Glomerular visceral epithelial cell (primary cell): Measurements from ENCODE around the gene MTA2.
A peak's percentile ranks its signal among the peaks of the same experiment; 100 is the strongest.
"Not testable (repeated sequence)": the region's sequence is repeated elsewhere in the genome, so short reads cannot be mapped to it uniquely, and the experiment has no call there.

Experiments used
- DNase-seq: peaks from one replicate; pipeline ENCODE4 v3.0.0-alpha.2; 2016; ENCODE audit errors: extremely low spot score

Gene MTA2

DNA sequence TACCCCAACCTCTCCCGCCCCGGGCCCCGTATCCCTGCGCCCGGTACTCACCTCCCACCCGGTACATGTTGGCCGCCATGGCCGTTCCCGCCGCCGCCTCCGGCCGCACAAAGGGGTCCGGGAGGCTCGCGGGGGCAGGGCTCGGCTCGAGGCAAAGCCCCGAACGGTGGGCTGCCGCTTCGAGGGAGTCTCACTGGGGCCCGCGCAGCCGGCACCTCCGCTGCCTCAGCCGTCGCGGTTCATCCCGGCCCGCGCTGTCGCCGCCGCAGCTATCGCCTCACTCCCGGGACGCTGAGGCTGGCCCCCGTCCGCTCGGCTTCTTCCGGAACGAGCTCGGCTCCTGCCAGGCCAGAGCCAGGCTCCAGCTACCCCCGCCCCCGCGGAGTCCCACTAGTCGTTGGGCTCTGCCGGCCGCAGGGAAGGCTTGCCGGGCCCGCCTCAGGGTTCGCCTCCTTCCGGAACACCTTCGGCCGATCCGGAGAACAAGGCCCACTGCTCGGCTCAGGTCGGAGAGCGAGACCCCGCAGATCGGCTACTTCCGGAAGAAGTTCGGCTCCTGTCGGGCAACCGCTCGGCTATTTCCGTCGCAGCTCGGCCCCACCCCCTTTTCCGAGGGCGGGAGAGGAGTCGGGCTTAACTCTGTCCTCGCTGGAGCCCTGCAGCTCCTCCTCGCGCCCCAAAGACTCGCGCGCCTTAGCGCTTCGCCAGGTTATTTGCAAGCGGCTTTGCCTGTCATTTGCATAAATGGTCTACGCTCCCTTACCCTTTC is at the start of gene MTA2:
TSS of gene MTA2 (minus strand) at position 494 of the 769 bp plus-strand sequence. CDS start at position 79, 415 bp downstream.
- peak; percentile 98 for DNase-seq

DNA sequence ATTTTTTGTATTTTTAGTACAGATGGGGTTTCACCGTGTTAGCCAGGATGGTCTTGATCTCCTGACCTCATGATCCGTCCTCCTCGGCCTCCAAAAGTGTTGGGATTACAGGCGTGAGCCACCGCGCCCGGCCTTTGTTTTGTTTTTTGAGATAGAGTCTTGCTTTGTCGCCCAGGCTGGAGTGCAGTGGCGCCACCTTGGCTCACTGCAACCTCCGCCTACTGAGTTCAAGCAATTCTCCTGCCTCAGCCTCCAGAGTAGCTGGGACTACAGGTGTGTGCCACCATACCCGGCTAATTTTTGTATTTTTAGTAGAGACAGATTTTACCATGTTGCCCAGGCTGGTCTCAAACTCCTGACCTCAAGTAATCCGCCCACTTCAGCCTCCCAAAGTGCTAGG is 48.6 kb upstream of the MTA2 start:
- DNase-seq: not testable (repeated sequence)

DNA sequence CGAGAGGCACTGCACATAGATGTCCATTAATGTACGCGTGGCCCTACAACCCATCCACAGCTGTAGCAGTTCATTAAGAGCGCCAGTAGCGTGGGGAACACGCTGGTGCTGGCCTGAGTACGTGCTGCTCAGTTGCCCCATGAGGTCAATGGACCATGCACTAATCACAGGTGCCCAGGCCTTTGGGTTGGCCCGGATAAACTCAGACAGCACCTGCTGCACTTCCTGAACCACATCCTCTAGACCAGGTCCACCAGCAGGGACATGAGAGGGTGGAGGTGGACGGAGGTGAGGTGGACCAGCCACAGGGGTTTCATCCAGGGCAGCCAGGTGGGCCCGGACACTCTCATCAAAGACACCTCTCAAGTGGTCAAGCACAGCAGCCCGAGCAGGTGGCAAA is 47.8 kb upstream of the MTA2 start:
- no peak for DNase-seq

DNA sequence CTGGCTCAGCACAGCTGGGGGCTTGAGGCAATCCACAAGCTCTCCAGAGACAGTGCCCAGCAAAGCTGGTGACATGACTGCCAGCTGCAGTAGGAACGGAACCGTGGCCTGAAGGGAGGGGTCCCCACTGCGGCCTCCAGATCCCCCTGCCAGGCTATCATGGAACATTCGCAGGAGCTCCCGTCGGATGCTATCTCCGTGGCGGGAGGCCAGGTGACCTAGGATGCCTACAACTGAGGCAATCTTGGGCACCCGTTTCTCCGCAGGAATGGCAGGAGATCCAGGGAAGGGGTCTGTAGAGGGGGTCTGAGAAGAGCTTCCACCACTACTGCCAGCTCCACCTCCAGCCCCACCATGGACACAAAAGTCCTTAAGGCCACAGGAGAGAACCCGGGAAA is 47.3 kb upstream of the MTA2 start:
- no peak for DNase-seq

DNA sequence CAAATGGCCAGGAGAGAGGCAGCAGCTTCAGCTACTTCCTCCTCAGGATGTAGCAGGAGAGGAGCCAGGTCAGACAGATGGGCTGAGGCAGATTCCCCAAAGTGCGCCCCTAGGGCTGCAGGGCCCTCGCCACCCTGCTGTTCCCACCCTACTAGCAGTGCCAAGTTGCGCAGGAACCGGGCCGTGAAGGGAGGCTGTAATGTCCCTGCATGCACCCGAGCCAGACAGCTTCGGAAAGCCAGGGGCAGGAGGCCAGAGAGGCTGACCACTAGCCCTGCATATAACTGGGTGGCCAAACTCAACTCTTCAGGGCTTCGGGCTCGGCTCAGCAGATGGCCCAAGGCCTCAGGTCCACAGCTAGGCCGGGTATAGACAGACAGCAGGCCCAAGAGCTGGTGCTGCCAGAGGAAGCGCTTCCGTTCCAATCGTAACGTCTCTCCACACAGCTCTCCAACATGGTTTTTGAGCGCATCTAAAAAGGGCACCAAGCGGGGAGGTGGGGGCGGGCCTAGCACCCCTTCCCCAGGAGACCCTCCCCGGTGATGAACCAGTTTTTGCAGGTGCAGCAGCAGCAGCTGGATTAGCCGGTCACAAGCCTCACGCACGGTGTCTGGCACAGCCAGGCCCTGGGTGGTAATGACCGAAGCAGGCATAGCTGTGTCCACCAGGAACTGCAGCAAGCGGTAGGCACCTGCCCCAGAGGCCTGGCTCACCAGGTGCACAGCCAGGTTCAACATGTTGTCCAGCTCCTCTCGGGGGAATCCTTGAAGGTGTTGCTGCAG is 46.7 kb upstream of the MTA2 start:
- DNase-seq: no peak

DNA sequence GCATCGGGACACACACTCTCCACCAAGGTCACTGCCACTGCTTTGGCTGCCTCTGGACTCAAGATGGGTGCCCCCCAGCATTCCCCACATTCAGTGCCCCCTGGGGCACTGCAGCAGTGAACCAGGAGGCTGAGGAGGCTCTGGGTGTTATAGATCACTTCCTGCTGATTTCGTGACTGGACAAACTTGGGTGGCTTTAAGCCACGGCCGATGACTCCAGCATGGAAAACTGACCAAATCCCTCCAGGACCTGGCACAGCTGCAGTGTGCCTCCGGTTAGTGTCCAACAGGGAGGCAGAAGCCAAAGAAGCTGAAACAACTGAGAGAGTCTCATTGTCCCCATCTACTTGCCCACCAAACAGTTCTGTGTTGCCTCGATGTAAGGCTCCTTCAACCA is 45.9 kb upstream of the MTA2 start:
- no peak for DNase-seq

DNA sequence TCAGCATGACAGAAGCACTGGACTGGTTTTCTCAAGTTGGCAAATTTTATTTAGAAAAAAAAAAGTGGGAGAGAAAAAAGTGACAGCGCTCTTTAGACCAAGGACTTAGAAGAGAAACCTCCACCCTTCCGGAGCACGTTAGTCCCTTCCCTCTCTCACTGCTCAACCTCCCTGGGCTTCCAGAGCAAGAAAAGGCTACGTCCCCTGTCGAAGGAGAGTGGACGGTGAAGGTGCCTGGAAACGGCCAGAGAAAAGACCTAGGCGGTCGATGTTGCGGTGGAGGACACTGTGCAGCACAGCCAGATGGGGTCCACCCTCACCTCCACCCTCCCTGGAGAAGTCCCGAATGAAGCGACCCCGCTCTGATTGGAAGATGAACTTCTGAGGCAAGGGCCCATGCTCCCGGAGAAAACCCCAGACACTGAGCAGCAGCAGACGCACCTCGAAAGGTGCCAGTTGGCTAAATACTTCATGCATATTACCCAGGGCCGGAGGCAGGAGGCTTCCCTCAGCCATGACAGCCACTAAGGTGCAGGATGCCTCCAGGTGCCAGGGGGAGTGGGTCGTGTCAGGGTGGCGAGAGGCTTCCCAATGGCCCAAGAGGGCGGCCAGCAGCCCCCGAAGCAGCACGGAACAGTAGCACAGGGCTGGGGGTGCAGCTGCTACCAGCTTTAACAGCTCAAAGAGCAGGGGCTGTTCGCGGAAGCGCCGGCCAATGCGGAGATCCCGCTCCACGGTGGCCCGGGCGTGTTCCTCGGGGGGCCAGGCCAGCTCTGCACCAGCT is 45.4 kb upstream of the MTA2 start:
- no peak for DNase-seq

DNA sequence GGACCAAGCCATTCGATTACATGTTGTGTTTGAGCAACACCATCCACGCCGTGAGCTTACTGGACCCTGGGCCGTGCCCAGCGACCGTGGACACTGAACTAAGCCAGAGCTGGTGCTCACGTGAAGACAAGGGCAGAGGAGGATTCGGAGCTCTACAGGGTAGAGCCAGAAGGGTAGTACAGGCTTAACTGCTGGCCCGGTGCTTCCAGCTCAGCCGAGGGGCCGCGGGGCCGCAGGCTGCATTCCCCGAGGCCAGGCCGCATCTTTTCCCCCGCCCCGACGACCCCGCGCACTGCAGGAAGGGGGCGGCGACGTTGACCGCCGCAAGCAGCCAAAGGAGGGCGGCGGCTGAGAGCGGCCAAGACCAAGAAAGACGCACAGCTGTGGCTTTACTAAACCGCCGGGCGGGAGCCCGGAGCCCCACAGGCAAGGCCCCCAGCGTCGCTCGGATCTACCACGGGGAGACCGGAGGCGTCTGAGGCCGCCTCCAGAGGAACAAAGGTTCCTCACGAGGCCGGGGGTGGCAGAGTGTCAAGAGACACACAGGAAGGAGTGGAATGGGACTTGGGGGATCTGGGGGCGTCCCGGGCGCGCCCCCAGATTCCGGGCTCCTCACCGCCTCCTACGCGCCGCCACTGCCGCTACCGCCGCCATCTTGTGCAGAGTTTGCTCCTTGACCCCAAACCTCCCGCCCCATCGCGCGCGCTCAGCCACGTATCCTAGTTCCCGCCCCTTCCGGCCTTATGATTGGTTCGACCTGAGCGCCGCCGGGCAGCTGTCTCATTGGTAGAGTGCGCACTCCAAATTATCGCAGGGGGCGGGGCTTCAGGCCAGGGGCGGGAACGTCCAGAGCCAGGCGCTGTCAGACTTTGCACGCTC is 44.5 kb upstream of the MTA2 start, which contains the start of gene GANAB:
TSS of gene GANAB (minus strand) at position 668 of the 879 bp plus-strand sequence. CDS start at position 654, 14 bp downstream.
- DNase-seq: peak; percentile 97

DNA sequence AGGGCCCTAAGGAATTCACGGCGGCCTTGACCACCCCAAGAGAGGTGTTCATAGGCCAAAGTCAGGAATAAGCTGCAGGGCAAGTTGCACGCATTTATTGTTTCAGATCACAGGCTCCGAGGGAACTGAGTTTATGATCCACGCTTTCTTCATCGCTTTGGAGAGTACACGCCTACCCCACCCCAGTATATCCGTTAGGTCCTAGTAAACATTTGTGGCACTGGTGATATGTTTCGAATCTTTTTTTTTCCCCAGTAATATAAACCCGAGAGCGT is 43.9 kb upstream of the MTA2 start:
- DNase-seq: no peak

DNA sequence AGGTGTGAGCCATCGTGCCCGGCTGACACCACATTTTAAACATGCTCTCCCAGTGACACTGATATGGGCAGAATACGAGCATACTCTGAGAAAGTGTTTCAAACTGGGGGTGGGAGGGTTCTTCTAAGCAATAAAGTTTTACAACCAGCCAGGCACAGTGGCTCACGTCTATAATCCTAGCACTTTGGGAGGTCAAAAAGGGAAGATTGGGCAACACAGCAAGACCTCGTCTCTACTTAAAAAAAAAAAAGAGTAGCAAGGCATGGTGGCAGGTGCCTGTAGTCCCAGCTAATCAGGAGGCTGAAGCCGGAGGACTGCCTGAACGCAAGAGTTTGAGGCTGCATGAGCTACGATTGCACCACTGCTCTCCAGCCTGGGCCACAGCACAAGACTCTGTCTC is 42.6 kb upstream of the MTA2 start:
- no peak for DNase-seq

DNA sequence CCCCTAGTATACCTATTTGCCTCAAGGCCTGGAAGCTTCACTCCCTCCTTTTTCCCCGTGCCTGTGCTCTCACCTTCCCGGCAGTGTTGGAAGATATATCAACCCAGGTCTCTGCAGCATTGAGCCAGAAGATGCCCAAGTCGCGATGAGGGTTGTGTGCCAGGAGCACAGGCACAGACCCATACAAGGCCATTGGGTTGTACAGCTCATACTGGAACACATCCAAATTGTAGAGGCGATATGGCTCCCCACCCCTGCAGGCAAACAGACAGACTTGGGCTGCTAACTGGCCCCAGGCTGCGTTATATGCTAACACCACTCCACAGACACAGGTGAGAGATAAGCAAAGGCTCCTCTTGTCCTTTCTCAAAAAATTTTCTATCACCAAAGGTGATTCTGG is 30.8 kb upstream of the MTA2 start:
- DNase-seq: no peak

DNA sequence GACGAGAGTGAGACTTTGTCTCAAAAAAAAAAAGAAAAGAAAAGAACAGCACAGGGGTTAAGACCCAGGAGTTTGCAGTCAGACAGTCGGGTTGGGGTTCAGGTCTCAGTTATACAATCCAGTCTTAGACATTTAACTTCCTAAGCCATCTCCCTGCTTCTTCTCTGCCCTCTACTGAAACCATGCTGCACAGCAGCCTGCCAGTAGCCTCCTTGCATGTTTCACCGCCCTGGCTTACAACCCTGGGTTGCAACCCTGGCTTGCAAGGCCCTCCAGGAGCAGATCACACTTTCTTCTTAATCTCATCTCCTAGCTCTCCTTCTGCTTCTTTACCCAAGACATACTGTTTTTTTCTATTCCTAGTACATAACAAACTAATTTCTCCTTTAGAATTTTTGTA is 26.0 kb upstream of the MTA2 start:
- no peak for DNase-seq

DNA sequence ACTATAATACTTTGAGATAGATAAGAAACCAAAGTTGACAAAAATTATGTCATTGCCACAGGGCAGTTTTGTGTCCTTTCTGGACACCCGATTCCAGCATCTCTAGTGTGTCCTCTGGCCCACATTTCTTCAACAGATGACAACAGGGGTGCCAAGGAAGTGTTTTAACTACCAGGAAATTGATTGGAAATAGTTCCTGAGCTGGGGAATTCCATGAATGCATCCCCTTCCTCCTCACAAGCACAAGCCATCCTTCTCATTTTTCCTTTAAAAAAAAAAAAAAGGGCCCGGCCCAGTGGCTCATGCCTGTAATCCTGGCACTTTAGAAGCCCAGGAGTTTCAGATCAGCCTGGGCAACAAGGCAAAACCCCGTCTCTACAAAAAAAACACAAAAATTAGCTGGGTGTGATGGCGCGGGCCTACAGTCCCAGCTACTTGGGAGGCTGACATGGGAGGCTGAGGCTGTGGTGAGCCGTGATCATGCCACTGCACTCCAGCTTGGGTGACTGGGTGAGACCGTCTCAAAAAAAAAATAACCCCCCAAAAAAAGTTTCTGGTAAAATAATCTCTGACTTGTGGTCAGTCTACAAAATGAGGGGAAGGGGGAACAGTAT is 20.9 kb upstream of the MTA2 start:
- DNase-seq: no peak

DNA sequence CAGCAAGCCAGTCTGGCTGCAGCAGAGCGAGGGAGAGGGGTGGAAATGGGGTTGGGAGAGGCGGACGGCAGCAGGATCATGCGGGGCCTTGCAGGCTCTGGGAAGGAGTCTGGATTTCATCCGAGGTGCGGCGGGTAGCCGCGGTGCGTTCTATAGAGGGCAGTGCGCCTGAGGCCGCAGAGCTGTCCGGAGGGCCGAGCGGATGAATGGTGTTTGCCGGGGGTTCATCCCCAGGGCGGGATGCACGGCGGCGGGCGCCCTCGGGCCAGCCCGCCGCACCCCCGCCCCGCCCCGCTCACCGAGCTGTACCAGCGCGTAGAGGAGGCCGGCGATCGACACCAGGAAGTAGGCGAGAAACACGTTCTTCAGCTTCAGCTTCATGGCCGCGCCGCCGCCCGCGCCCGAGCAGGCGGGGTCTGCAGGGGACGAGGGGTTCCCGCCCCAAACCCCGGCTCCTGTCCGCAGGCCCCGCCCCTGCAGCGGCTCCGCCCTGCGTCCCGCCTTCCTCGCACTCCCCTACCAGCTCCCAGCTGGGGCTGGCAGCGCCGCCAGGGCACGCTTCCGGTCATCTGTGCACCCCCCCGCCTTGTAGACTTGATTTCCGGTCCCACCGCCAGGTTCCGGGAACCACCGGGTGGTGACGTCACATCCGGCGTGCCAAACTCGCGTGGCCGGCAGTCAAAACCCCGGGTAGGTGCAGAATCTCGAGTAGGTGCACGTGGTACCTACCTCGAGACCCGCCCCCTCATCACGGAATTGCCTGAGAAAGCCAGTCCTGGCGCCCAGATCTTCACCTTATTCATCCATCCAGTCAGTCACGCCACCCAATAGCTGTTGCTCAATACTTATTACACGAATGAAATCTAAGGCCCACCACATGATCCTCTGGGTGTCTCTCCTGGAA is 20.2 kb upstream of the MTA2 start, which contains the start of gene B3GAT3:
TSS of gene B3GAT3 (minus strand) at position 420 of the 904 bp plus-strand sequence. CDS start at position 381, 39 bp downstream.
- peak; percentile 99 for DNase-seq

DNA sequence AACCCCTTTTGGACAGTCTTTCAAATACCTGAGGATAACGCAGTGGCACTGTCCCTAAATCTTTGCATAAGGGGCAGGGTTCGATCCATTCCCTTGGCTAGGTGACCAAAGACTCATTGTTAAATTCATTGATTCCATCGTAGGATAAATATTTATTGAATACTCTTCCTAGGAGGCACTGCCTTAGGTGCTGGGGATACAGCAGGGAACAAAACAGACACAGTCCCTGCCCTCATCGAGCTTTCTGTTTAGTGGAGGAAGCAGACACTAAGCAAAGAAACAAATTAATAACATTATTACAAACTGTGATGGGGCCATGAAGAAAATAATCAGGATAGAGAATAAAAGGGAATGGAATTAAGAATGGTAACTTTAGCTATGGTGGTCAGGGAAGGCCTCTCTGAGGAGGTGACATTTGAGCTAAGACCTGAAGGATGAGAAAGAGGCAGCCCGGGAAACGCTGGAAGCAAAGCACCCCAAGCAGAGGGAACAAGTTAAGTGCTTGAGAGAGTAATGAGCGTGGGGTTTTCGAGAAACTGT is 19.4 kb upstream of the MTA2 start:
- no peak for DNase-seq

DNA sequence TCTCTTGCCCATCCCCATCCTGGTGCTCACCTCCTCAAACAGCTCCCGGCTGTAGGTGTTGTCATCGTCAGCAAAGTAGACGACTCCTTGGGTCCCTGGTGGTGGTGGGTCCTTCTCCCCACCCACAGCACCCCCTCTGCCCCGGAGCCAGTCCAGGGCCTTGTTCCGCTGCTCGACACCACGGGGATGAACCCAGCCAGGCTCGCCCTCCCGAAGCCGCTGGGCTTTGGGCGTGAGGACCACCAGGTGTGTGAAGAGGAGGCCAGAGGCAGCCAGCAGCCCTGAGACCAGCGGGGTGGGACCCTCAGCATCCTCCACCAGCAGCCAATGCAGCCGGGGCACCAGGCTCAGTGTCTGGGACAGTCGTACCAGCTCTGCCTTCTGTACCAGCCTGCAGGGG is 15.3 kb upstream of the MTA2 start:
- not testable (repeated sequence) for DNase-seq

DNA sequence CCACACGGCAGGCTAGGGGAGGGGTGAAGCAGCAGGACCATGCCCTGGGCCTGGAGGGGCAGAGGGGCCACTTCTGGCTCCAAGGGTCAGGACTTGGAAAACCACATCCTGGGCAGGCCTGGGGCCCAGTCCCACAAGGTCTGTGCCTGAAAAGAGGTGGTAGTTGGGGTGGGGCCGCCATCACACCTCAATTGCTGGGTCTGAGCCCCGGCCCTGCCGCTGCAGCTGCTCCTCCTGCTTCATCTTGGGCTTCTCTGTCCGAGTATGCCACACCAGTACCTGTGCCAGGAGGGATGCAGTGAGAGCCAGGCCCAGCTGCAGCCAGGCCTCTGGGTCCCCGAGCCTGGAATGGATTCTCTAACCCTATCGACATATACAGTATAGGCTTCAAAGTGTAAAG is 13.9 kb upstream of the MTA2 start:
- DNase-seq: no peak

DNA sequence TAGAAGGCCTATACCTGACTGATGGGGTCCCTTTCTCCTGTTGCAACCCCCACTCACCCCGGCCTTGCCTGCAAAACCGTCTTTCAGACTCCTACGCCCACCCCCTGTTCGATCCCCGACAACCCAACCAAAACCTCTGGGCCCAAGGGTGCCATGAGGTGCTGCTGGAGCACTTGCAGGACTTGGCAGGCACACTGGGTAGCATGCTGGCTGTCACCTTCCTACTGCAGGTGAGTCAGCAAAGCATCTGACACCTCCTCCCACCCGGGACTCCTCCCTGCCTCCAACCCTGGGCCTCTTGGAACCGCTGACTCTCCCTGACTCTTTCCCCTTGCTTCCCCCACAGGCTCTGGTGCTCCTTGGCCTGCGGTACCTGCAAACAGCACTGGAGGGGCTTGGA is 12.6 kb upstream of the MTA2 start:
- DNase-seq: peak; percentile 31

DNA sequence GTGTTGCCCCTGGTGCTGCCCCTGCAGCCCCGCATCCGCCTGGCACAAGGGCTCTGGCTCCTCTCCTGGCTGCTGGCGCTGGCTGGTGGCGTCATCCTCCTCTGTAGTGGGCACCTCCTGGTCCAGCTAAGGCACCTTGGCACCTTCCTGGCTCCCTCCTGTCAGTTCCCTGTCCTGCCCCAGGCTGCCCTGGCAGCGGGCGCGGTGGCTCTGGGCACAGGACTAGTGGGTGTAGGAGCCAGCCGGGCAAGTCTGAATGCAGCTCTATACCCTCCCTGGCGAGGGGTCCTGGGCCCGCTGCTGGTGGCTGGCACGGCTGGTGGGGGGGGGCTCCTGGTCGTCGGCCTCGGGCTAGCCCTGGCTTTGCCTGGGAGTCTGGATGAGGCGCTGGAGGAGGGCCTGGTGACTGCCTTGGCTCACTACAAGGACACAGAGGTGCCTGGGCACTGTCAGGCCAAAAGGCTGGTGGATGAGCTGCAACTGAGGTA is 11.7 kb upstream of the MTA2 start:
- no peak for DNase-seq
